Mononuclear cell (primary cell): ENCODE data around the gene EPHB1. TPM values are rescaled to one million over a fixed set of nuclear protein-coding genes. Genes with fewer than 3 reads are reported as not detected.
"Not testable (repeated sequence)": the region's sequence is repeated elsewhere in the genome, so short reads cannot be mapped to it uniquely, and the experiment has no call there.

Source experiments
- H3K27me3 ChIP-seq: 2 replicates; pipeline ENCODE4 v1.6.0; 2011; ENCODE audit warnings: low read length, control low read depth; ENCODE audit not compliant: insufficient read depth
- H3K4me1 ChIP-seq: 2 replicates; pipeline ENCODE4 v1.5.1; 2011; ENCODE audit warnings: mild to moderate bottlenecking, low read length, control low read depth; ENCODE audit not compliant: insufficient read depth
- H3K4me3 ChIP-seq: 2 replicates; pipeline ENCODE4 v1.5.1; 2011; ENCODE audit warnings: mild to moderate bottlenecking, low read length, moderate library complexity
- H3K9me3 ChIP-seq: 2 replicates; pipeline ENCODE4 v1.5.1; 2011; ENCODE audit warnings: low read depth, mild to moderate bottlenecking, control low read depth, low read length
- total RNA-seq: library from RNA; depleted of rRNA; stranded (reverse); fragments of >200 nt; gene quantifications from one replicate; pipeline ENCODE4 v1.2.3, GENCODE V29; 2012

Gene EPHB1
- total RNA-seq, 1 donor: 0.63 TPM

- not testable (repeated sequence) for H3K4me3 ChIP-seq, H3K9me3 ChIP-seq, H3K4me1 ChIP-seq, H3K27me3 ChIP-seq
Observed at GRCh38 chr3:135030768-135031615, 235.9 kb downstream of the EPHB1 start.

- no peaks in the 10 kb centered on the region for H3K4me1 ChIP-seq
- no peak overlapping the region for H3K4me3 ChIP-seq
- H3K27me3 ChIP-seq: peaks cover 8% of the 10 kb centered on the region
- H3K9me3 ChIP-seq: no peaks in the 10 kb centered on the region
Observed at GRCh38 chr3:135033737-135034136, 238.7 kb downstream of the EPHB1 start.

GRCh38 chr3:135034291-135034768 is 239.3 kb downstream of the EPHB1 start:
- Histone ChIP-seq H3K4me3 (no peak overlapping the region), H3K4me1 (no peaks in the 10 kb centered on the region), H3K9me3 (no peaks in the 10 kb centered on the region), H3K27me3 (peaks cover 8% of the 10 kb centered on the region)

GRCh38 chr3:135034891-135035440 is 239.9 kb downstream of the EPHB1 start:
- H3K4me1 ChIP-seq: no peaks in the 10 kb centered on the region
- no peaks in the 10 kb centered on the region for H3K9me3 ChIP-seq
- no peak overlapping the region for H3K4me3 ChIP-seq
- H3K27me3 ChIP-seq: peaks cover 8% of the 10 kb centered on the region

GRCh38 chr3:135038186-135038585 is 243.1 kb downstream of the EPHB1 start:
- Histone ChIP-seq H3K9me3 (no peaks in the 10 kb centered on the region), H3K4me1 (no peaks in the 10 kb centered on the region), H3K27me3 (no peaks in the 10 kb centered on the region), H3K4me3 (no peak overlapping the region)

- H3K4me1 ChIP-seq, H3K4me3 ChIP-seq, H3K27me3 ChIP-seq, H3K9me3 ChIP-seq: not testable (repeated sequence)
Observed at GRCh38 chr3:135039536-135039935, 244.5 kb downstream of the EPHB1 start.

GRCh38 chr3:135040321-135041240 is 245.5 kb downstream of the EPHB1 start:
- Histone ChIP-seq H3K4me3 (no peak overlapping the region), H3K27me3 (no peaks in the 10 kb centered on the region)

GRCh38 chr3:135041601-135042000 is 246.5 kb downstream of the EPHB1 start:
- Histone ChIP-seq H3K4me1 (no peaks in the 10 kb centered on the region), H3K27me3 (no peaks in the 10 kb centered on the region), H3K9me3 (no peaks in the 10 kb centered on the region), H3K4me3 (no peak overlapping the region)

More at GRCh38 chr3:135040321-135041240, 245.5 kb downstream of the EPHB1 start:
- Histone ChIP-seq H3K9me3 (no peaks in the 10 kb centered on the region), H3K4me1 (no peaks in the 10 kb centered on the region)

GRCh38 chr3:135047061-135047460 is 252.0 kb downstream of the EPHB1 start:
- no peaks in the 10 kb centered on the region for H3K27me3 ChIP-seq
- H3K4me3 ChIP-seq: no peak overlapping the region
- no peaks in the 10 kb centered on the region for H3K4me1 ChIP-seq
- no peaks in the 10 kb centered on the region for H3K9me3 ChIP-seq

- no peaks in the 10 kb centered on the region for H3K4me1 ChIP-seq
- H3K27me3 ChIP-seq: no peaks in the 10 kb centered on the region
- H3K4me3 ChIP-seq: no peak overlapping the region
- no peaks in the 10 kb centered on the region for H3K9me3 ChIP-seq
Observed at GRCh38 chr3:135050536-135050935, 255.5 kb downstream of the EPHB1 start.

- no peaks in the 10 kb centered on the region for H3K27me3 ChIP-seq
Observed at GRCh38 chr3:135051409-135051973, 256.4 kb downstream of the EPHB1 start.

GRCh38 chr3:135055449-135055848 is 260.4 kb downstream of the EPHB1 start:
- Histone ChIP-seq H3K4me1 (no peaks in the 10 kb centered on the region), H3K27me3 (no peaks in the 10 kb centered on the region), H3K9me3 (no peaks in the 10 kb centered on the region)

More at GRCh38 chr3:135051409-135051973, 256.4 kb downstream of the EPHB1 start:
- Histone ChIP-seq H3K4me1 (no peaks in the 10 kb centered on the region), H3K9me3 (no peaks in the 10 kb centered on the region), H3K4me3 (no peak overlapping the region)

GRCh38 chr3:135056084-135056730 is 261.1 kb downstream of the EPHB1 start:
- H3K4me1 ChIP-seq: no peaks in the 10 kb centered on the region
- H3K27me3 ChIP-seq: no peaks in the 10 kb centered on the region
- no peaks in the 10 kb centered on the region for H3K9me3 ChIP-seq
- no peak overlapping the region for H3K4me3 ChIP-seq

More at GRCh38 chr3:135055449-135055848, 260.4 kb downstream of the EPHB1 start:
- no peak overlapping the region for H3K4me3 ChIP-seq

GRCh38 chr3:135056733-135057310 is 261.8 kb downstream of the EPHB1 start:
- Histone ChIP-seq H3K4me1 (no peaks in the 10 kb centered on the region), H3K4me3 (no peak overlapping the region), H3K27me3 (no peaks in the 10 kb centered on the region), H3K9me3 (no peaks in the 10 kb centered on the region)
